KMS-11 (cell line): Measurements from ENCODE around the gene IFRD2.

ENCODE experiments used
- H2AFZ ChIP-seq: fragments of 200-600 bp; sonication (generic); 2 replicates; pipeline ENCODE4 v1.6.1; 2016; ENCODE audit warnings: antibody characterized with exemption, mixed run types, low read depth
- H3K27ac ChIP-seq: fragments of 200-600 bp; sonication (generic); 2 replicates; pipeline ENCODE4 v1.6.1; 2016; ENCODE audit warnings: mild to moderate bottlenecking, mixed run types
- H3K27me3 ChIP-seq: fragments of 200-600 bp; sonication (generic); 2 replicates; pipeline ENCODE4 v1.6.1; 2017; ENCODE audit warnings: mild to moderate bottlenecking, low read depth, mixed run types, moderate library complexity; ENCODE audit not compliant: insufficient read depth
- H3K36me3 ChIP-seq: fragments of 200-600 bp; sonication (generic); 2 replicates; pipeline ENCODE4 v1.6.1; 2017; ENCODE audit warnings: mild to moderate bottlenecking, mixed run types; ENCODE audit not compliant: insufficient read depth
- H3K4me1 ChIP-seq: fragments of 200-600 bp; sonication (generic); 2 replicates; pipeline ENCODE4 v1.6.1; 2016; ENCODE audit warnings: mild to moderate bottlenecking, low read depth, mixed run types; ENCODE audit not compliant: poor library complexity, severe bottlenecking
- H3K4me2 ChIP-seq: fragments of 200-600 bp; sonication (generic); 2 replicates; pipeline ENCODE4 v1.7.0; 2016; ENCODE audit warnings: mild to moderate bottlenecking, mixed run types
- H3K4me3 ChIP-seq: fragments of 200-600 bp; sonication (generic); IDR thresholded peaks from 2 replicates; pipeline ENCODE4 v1.6.1; 2017; ENCODE audit warnings: low read depth, low read length, mixed read lengths; ENCODE audit not compliant: insufficient read depth
- H3K79me2 ChIP-seq: fragments of 200-600 bp; sonication (generic); 2 replicates; pipeline ENCODE4 v1.6.1; 2016; ENCODE audit warnings: low read depth, mixed run types; ENCODE audit not compliant: insufficient read depth
- H3K9ac ChIP-seq: fragments of 200-600 bp; sonication (generic); 2 replicates; pipeline ENCODE4 v1.6.1; 2016; ENCODE audit warnings: mild to moderate bottlenecking, mixed run types
- H4K20me1 ChIP-seq: fragments of 200-600 bp; sonication (generic); 2 replicates; pipeline ENCODE4 v1.6.1; 2016; ENCODE audit warnings: mild to moderate bottlenecking, mixed run types; ENCODE audit not compliant: insufficient read depth
- CTCF ChIP-seq: fragments of 200-600 bp; sonication (generic); conservative IDR thresholded peaks from 2 replicates; pipeline ENCODE4 v1.6.1; 2017; ENCODE audit warnings: low read depth, mild to moderate bottlenecking, antibody characterized with exemption, low read length, moderate library complexity, mixed read lengths

The IFRD2 gene

GRCh38 chr3:50279255-50280016, 12.8 kb downstream of the IFRD2 start:
- Histone ChIP-seq H3K9ac (no peak overlapping the region), H3K4me1 (no peaks in the 10 kb centered on the region), H3K4me3 (no peak overlapping the region), H3K79me2 (no peaks in the 10 kb centered on the region), H3K27ac (no peak overlapping the region), H2AFZ (no peak overlapping the region), H4K20me1 (no peaks in the 10 kb centered on the region), H3K4me2 (no peak overlapping the region), H3K36me3 (no peaks in the 10 kb centered on the region), H3K27me3 (peaks cover 1% of the 10 kb centered on the region; the same call in 1 of the 2 replicates)
- no peak for TF ChIP-seq CTCF

GRCh38 chr3:50278880-50279224, 13.4 kb downstream of the IFRD2 start, which contains the start of gene LSMEM2:
Gene LSMEM2, plus strand, starts transcription at chr3:50279087. Its CDS starts 27 bp downstream, at chr3:50279114.
- no peaks in the 10 kb centered on the region for H3K4me1 ChIP-seq
- H4K20me1 ChIP-seq = no peaks in the 10 kb centered on the region
- H3K27me3 ChIP-seq = peaks cover 7% of the 10 kb centered on the region; the same call in 1 of the 2 replicates
- no peak within 1 kb of the TSS for H3K27ac ChIP-seq
- no peaks in the 10 kb centered on the region for H3K79me2 ChIP-seq
- H3K36me3 ChIP-seq = no peaks in the 10 kb centered on the region
- H2AFZ ChIP-seq = no peak within 1 kb of the TSS
- H3K4me3 ChIP-seq = no peak within 1 kb of the TSS
- H3K4me2 ChIP-seq = no peak within 1 kb of the TSS
- no peak within 1 kb of the TSS for H3K9ac ChIP-seq
- no peak for TF ChIP-seq CTCF

DNA sequence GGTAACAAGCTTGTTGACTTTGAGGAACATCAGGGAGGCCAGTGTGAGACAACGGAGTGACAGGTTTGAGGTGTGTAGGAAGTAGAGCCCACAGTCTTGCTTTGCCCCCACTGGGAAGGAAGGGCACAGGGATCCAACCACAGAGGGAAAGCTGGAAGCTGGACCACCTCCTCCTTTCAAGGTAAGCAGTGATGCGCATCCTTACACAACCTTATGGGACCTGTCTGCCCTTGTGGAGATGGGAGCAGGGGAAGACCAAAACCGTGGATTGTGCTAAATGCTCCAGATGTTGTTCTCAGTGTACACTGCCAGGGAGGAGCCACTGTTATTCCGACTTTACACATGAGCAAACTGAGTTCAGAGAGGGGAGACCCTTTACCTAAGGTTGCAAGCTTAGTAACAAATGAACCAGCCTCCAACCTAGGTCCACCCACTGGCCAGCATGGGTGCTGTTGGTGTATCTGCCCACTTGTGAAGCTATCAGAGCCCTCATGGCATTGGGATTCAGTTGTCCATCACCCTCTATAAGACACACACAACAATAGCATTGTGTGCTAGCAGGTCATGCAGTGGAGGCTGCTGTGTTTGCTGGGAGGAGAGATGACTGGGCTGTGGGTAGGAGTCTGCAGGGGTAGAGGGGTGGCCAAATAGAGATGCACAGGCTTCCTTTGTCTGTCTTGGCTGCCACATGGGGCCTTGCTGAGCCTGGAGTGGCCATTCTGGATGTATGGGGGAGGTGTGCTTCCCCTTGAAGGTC, 13.9 kb downstream of the IFRD2 start:
- Histone ChIP-seq H3K36me3 (no peaks in the 10 kb centered on the region), H3K27ac (no peak overlapping the region), H3K4me2 (no peak overlapping the region), H3K4me1 (no peaks in the 10 kb centered on the region), H3K4me3 (no peak overlapping the region), H4K20me1 (no peaks in the 10 kb centered on the region), H3K27me3 (peaks cover 9% of the 10 kb centered on the region; the same call in 1 of the 2 replicates), H2AFZ (no peak overlapping the region), H3K9ac (no peak overlapping the region), H3K79me2 (no peaks in the 10 kb centered on the region)
- no peak for TF ChIP-seq CTCF

- H4K20me1 ChIP-seq = no peaks in the 10 kb centered on the region
- no peak overlapping the region for H3K9ac ChIP-seq
- H3K4me2 ChIP-seq = no peak overlapping the region
- no peaks in the 10 kb centered on the region for H3K36me3 ChIP-seq
- H2AFZ ChIP-seq = no peak overlapping the region
- no peak for TF ChIP-seq CTCF
- no peaks in the 10 kb centered on the region for H3K4me1 ChIP-seq
- no peak overlapping the region for H3K27ac ChIP-seq
- no peak overlapping the region for H3K4me3 ChIP-seq
- peaks cover 9% of the 10 kb centered on the region; the same call in 1 of the 2 replicates for H3K27me3 ChIP-seq
- H3K79me2 ChIP-seq = no peaks in the 10 kb centered on the region
These were observed 15.5 kb downstream of the IFRD2 start for GRCh38 chr3:50276762-50277101.
